Gastroesophageal sphincter (tissue), 4 donors: ENCODE results near the gene MRPS12. TPM values are rescaled to one million over a fixed set of nuclear protein-coding genes. Genes with fewer than 3 reads are reported as not detected.
"Not testable (repeated sequence)": the region's sequence is repeated elsewhere in the genome, so short reads cannot be mapped to it uniquely, and the experiment has no call there.

Experiments
- ATAC-seq: fragments of 150-250 bp; one replicate; pipeline ENCODE4 v1.9.1; 2016; ENCODE audit warnings: mild to moderate bottlenecking, moderate library complexity
- H3K27ac ChIP-seq, 4 donors: fragments of 200-600 bp; sonication (generic) in 3 of 4; 1 replicate in 3 of 4; 2 replicates in 1 of 4; pipeline ENCODE4 v1.5.1; 2016 to 2019
- H3K27me3 ChIP-seq: fragments of 200-600 bp; sonication (generic); one replicate; pipeline ENCODE4 v1.5.1; 2019
- H3K36me3 ChIP-seq, 2 donors: fragments of 200-600 bp; sonication (generic); one replicate each; pipeline ENCODE4 v1.5.1; 2019; ENCODE audit warnings: control low read depth in 1 of 2
- H3K4me1 ChIP-seq, 3 donors: fragments of 200-600 bp; sonication (generic); 1 replicate in 2 of 3; 2 replicates in 1 of 3; pipeline ENCODE4 v1.5.1; 2016 to 2019; ENCODE audit warnings: control low read depth in 2 of 3
- H3K4me3 ChIP-seq, 2 donors: fragments of 200-600 bp; sonication (generic); one replicate each; pipeline ENCODE4 v1.5.1; 2019; ENCODE audit warnings: mild to moderate bottlenecking in 1 of 2, moderate library complexity in 1 of 2
- H3K9me3 ChIP-seq, 3 donors: fragments of 200-600 bp; sonication (generic); one replicate each; pipeline ENCODE4 v1.5.1; 2017 to 2019; ENCODE audit warnings: control low read depth in 2 of 3
- CTCF ChIP-seq, 4 experiments: fragments of 200-600 bp in 2 of 4; fragments of 450-650 bp in 2 of 4; sonication (generic) in 1 of 4; IDR thresholded peaks; one replicate each; pipeline ENCODE4 v1.5.1; 2017 to 2019; ENCODE audit warnings: antibody characterized with exemption in 4 of 4, mild to moderate bottlenecking in 2 of 4, moderate library complexity in 2 of 4
- EP300 ChIP-seq: sonication (generic); formaldehyde crosslinking; IDR thresholded peaks from one replicate; pipeline ENCODE4 v1.6.1; 2017; ENCODE audit warnings: antibody characterized with exemption, mild to moderate bottlenecking
- POLR2A ChIP-seq, 2 donors: fragments of 450-650 bp; IDR thresholded peaks; one replicate each; pipeline ENCODE4 v1.6.1; 2017; ENCODE audit warnings: antibody characterized with exemption in 2 of 2, mild to moderate bottlenecking in 2 of 2, moderate library complexity in 1 of 2
- POLR2AphosphoS5 ChIP-seq: sonication (generic); formaldehyde crosslinking; IDR thresholded peaks from one replicate; pipeline ENCODE4 v1.6.1; 2017; ENCODE audit warnings: antibody characterized with exemption
- WGBS, 2 donors: methylation state at CpG; one replicate each; pipeline ENCODE4 v1.1.5; 2018; ENCODE audit warnings: low coverage in 1 of 2; 5-methylcytosine and 5-hydroxymethylcytosine counted together
- total RNA-seq, 4 donors: library from RNA; depleted of rRNA; stranded (reverse); fragments of >200 nt; gene quantifications; one replicate each; pipeline ENCODE4 v1.1.0, GENCODE V29; 2016

Gene MRPS12
- total RNA-seq, 4 donors from 2014 or later: 19.8 to 25.3 (median 23.0) TPM

- no peak overlapping the region for H3K27ac ChIP-seq
- H3K36me3 ChIP-seq: peaks cover 0 to 34% of the 10 kb centered on the region in 2 donors
- 63% methylated on average over 4 of the region's 29 CpGs; no CpG with 5 or more reads in 1 of the 2 donors for WGBS, 2 donors
- H3K27me3 ChIP-seq: no peaks in the 10 kb centered on the region
- peaks cover 0 to 37% (median 10%) of the 10 kb centered on the region in 3 donors for H3K4me1 ChIP-seq
- no peak for ATAC-seq
- TF ChIP-seq POLR2A (IDR thresholded peaks at IDR 0.05): no peak
- no peak for TF ChIP-seq POLR2AphosphoS5
- TF ChIP-seq EP300: no peak
- no peak for TF ChIP-seq CTCF (IDR thresholded peaks at IDR 0.05)
- no peak overlapping the region for H3K4me3 ChIP-seq
- no peaks in the 10 kb centered on the region for H3K9me3 ChIP-seq
Measured at GRCh38 chr19:38932425-38933179, 1.9 kb downstream of the MRPS12 start.

- TF ChIP-seq CTCF (IDR thresholded peaks at IDR 0.05) (no peak), EP300 (no peak), POLR2AphosphoS5 (no peak), POLR2A (IDR thresholded peaks at IDR 0.05) (no peak)
- no peak for ATAC-seq
- Histone ChIP-seq H3K4me3 (no peak overlapping the region), H3K27ac (no peak overlapping the region), H3K9me3 (no peaks in the 10 kb centered on the region), H3K36me3 (peaks cover 0 to 29% of the 10 kb centered on the region in 2 donors), H3K4me1 (peaks cover 0 to 37% (median 10%) of the 10 kb centered on the region in 3 donors), H3K27me3 (no peaks in the 10 kb centered on the region)
- 45 to 63% methylated on average over 3 to 4 of the region's 4 CpGs for WGBS, 2 donors
Measured at GRCh38 chr19:38933544-38933943, 2.8 kb downstream of the MRPS12 start.

- no peak for ATAC-seq
- TF ChIP-seq POLR2A (IDR thresholded peaks at IDR 0.05) (no peak), CTCF (IDR thresholded peaks at IDR 0.05) (no peak)
- H3K4me1 ChIP-seq: no peaks in the 10 kb centered on the region
- H3K27ac ChIP-seq: no peak overlapping the region
- WGBS, 2 donors: 39 to 74% methylated on average over 5 of the region's 5 CpGs
- H3K9me3 ChIP-seq: no peaks in the 10 kb centered on the region
- H3K27me3 ChIP-seq: no peaks in the 10 kb centered on the region
- H3K4me3 ChIP-seq: no peak overlapping the region
- H3K36me3 ChIP-seq: peaks cover 0 to 9% of the 10 kb centered on the region in 2 donors
Measured at GRCh38 chr19:38939957-38940356, 9.2 kb downstream of the MRPS12 start.

- H3K4me1 ChIP-seq, H3K27me3 ChIP-seq, H3K9me3 ChIP-seq, H3K27ac ChIP-seq, H3K4me3 ChIP-seq, ATAC-seq: not testable (repeated sequence)
- peaks cover 0 to 20% of the 10 kb centered on the region in 2 donors for H3K36me3 ChIP-seq
- 86 to 94% methylated on average over 5 of the region's 5 CpGs for WGBS, 2 donors
Measured at GRCh38 chr19:38941466-38941865, 10.7 kb downstream of the MRPS12 start.

- H3K27me3 ChIP-seq: no peaks in the 10 kb centered on the region
- peaks cover 0 to 25% of the 10 kb centered on the region in 2 donors for H3K36me3 ChIP-seq
- H3K4me3 ChIP-seq: no peak overlapping the region
- H3K4me1 ChIP-seq: no peaks in the 10 kb centered on the region
- WGBS, 2 donors: 60% methylated on average over 1 of the region's 2 CpGs; no CpG with 5 or more reads in 1 of the 2 donors
- no peak overlapping the region for H3K27ac ChIP-seq
- no peaks in the 10 kb centered on the region for H3K9me3 ChIP-seq
- no peak for TF ChIP-seq EP300
- no peak for TF ChIP-seq CTCF (IDR thresholded peaks at IDR 0.05)
- no peak for TF ChIP-seq POLR2AphosphoS5
- no peak for ATAC-seq
Measured at GRCh38 chr19:38941979-38942378, 11.2 kb downstream of the MRPS12 start.
